Neural progenitor cell (in vitro differentiated cells): ENCODE data around the gene GPR15LG.

Source experiments
- CTCF ChIP-seq: fragments of 200-600 bp; sonication (generic); IDR thresholded peaks from 2 replicates; pipeline ENCODE4 v1.5.1; 2017; ENCODE audit warnings: antibody characterized with exemption, mild to moderate bottlenecking
- EZH2 ChIP-seq: fragments of 200-600 bp; sonication (generic); IDR thresholded peaks from 2 replicates; pipeline ENCODE4 v1.6.1; 2017; ENCODE audit warnings: antibody characterized with exemption, mild to moderate bottlenecking, moderate library complexity

DNA sequence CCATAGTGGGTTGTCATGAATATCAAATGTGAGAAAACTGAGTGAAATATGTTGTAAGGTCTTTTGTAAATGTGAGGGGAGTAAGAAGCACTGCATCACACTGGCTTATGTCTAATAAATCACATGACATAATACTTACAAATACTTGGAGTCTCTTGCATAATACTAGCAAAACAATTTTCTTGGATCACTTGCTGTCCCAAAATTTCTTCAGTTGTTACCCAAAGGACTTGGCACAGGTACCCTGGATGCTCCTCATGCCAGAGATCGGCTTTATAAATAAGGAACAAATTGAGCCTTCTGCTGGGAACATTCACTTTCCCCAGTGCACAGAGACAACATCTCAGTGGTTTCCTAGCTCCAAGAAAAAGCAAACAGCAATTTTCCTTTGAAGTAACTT lies 56.8 kb downstream of the GPR15LG start:
- TF ChIP-seq CTCF (no peak), EZH2 (no peak)
